Mesenchymal stem cell (in vitro differentiated cells and primary cell): ENCODE data around the gene ACADVL.

Experiments
- DNase-seq: peaks from one replicate; pipeline ENCODE4 v3.0.0-alpha.2; 2013
- H2AFZ ChIP-seq: one replicate; pipeline ENCODE4 v1.6.1; 2013; ENCODE audit warnings: low read depth, mild to moderate bottlenecking, control low read depth, inconsistent platforms, low read length, moderate library complexity
- H2AK5ac ChIP-seq: 2 replicates; pipeline ENCODE4 v1.6.1; 2013; ENCODE audit warnings: low read length, moderate library complexity, mild to moderate bottlenecking, inconsistent platforms; ENCODE audit not compliant: severe bottlenecking
- H2BK120ac ChIP-seq: one replicate; pipeline ENCODE4 v1.6.1; 2013; ENCODE audit warnings: low read depth, mild to moderate bottlenecking, inconsistent platforms, low read length, moderate library complexity
- H2BK12ac ChIP-seq, 2 experiments: one replicate each; pipeline ENCODE4 v1.6.1; 2013; ENCODE audit warnings: inconsistent platforms in 2 of 2, low read length in 2 of 2, mild to moderate bottlenecking in 2 of 2, moderate library complexity in 2 of 2, control low read depth in 1 of 2
- H2BK15ac ChIP-seq: one replicate; pipeline ENCODE4 v1.6.1; 2013; ENCODE audit warnings: mild to moderate bottlenecking, low read depth, inconsistent platforms; ENCODE audit not compliant: poor library complexity, severe bottlenecking
- H2BK5ac ChIP-seq: 2 replicates; pipeline ENCODE4 v1.6.1; 2013; ENCODE audit warnings: low read depth, mild to moderate bottlenecking, low read length, control low read depth, inconsistent platforms; ENCODE audit not compliant: poor library complexity, severe bottlenecking
- H3K14ac ChIP-seq, 2 experiments: one replicate each; pipeline ENCODE4 v1.6.1; 2013; ENCODE audit warnings: inconsistent platforms in 2 of 2, low read length in 2 of 2, control low read depth in 1 of 2, mild to moderate bottlenecking in 1 of 2, moderate library complexity in 1 of 2
- H3K18ac ChIP-seq, 2 experiments: one replicate each; pipeline ENCODE4 v1.6.1; 2013; ENCODE audit warnings: inconsistent platforms in 2 of 2, low read length in 2 of 2, control low read depth in 1 of 2, low read depth in 1 of 2, mild to moderate bottlenecking in 1 of 2
- H3K23ac ChIP-seq, 2 experiments: one replicate each; pipeline ENCODE4 v1.6.1; 2013; ENCODE audit warnings: inconsistent platforms in 2 of 2, low read length in 2 of 2, mild to moderate bottlenecking in 2 of 2, moderate library complexity in 2 of 2, control low read depth in 1 of 2
- H3K27ac ChIP-seq: 2 replicates; pipeline ENCODE4 v1.5.1; 2013; ENCODE audit warnings: mild to moderate bottlenecking, moderate library complexity, low read length, control low read depth, inconsistent platforms; ENCODE audit not compliant: poor library complexity, severe bottlenecking
- H3K27me3 ChIP-seq, 2 experiments: 2 replicates each; pipeline versions ENCODE4 v1.6.1 to v1.7.0; 2013; ENCODE audit warnings: low read length in 2 of 2, mild to moderate bottlenecking in 2 of 2, moderate library complexity in 2 of 2, control low read depth in 1 of 2, inconsistent platforms in 1 of 2; ENCODE audit not compliant: control insufficient read depth in 1 of 2, insufficient read depth in 1 of 2
- H3K36me3 ChIP-seq, 2 experiments: 2 replicates each; pipeline versions ENCODE4 v1.6.1 to v1.7.0; 2013; ENCODE audit warnings: low read length in 2 of 2, control low read depth in 1 of 2, inconsistent platforms in 1 of 2, low read depth in 1 of 2, mild to moderate bottlenecking in 1 of 2; ENCODE audit not compliant: insufficient read depth in 2 of 2, control insufficient read depth in 1 of 2
- H3K4ac ChIP-seq, 2 experiments: one replicate each; pipeline ENCODE4 v1.6.1; 2013; ENCODE audit warnings: inconsistent platforms in 2 of 2, low read length in 2 of 2, mild to moderate bottlenecking in 2 of 2, moderate library complexity in 2 of 2, control low read depth in 1 of 2, low read depth in 1 of 2
- H3K4me1 ChIP-seq: 2 replicates; pipeline ENCODE4 v1.6.1; 2013; ENCODE audit warnings: low read depth, low read length, control low read depth; ENCODE audit not compliant: control insufficient read depth, insufficient read depth
- H3K4me2 ChIP-seq: 2 replicates; pipeline ENCODE4 v1.6.1; 2013; ENCODE audit warnings: low read length, mild to moderate bottlenecking, inconsistent platforms; ENCODE audit not compliant: poor library complexity, severe bottlenecking
- H3K4me3 ChIP-seq, 2 experiments: 2 replicates each; pipeline versions ENCODE4 v1.5.1 to v1.7.0; 2013; ENCODE audit warnings: low read length in 2 of 2, mild to moderate bottlenecking in 2 of 2, control low read depth in 1 of 2, low read depth in 1 of 2; ENCODE audit not compliant: insufficient read depth in 1 of 2
- H3K79me1 ChIP-seq: replicated peaks from 2 replicates; pipeline ENCODE4 v1.6.1; 2013; ENCODE audit warnings: mild to moderate bottlenecking, control low read depth, low read length, inconsistent platforms; ENCODE audit not compliant: poor library complexity, severe bottlenecking
- H3K9ac ChIP-seq: 2 replicates; pipeline ENCODE4 v1.7.0; 2013; ENCODE audit warnings: mild to moderate bottlenecking, low read length, moderate library complexity
- H3K9me3 ChIP-seq: 2 replicates; pipeline ENCODE4 v1.7.0; 2013; ENCODE audit warnings: mild to moderate bottlenecking, low read length; ENCODE audit not compliant: control insufficient read depth
- H4K8ac ChIP-seq: one replicate; pipeline ENCODE4 v1.6.1; 2013; ENCODE audit warnings: inconsistent platforms, mild to moderate bottlenecking, low read length, moderate library complexity
- H4K91ac ChIP-seq: one replicate; pipeline ENCODE4 v1.6.1; 2013; ENCODE audit warnings: mild to moderate bottlenecking, low read length, inconsistent platforms
- WGBS: methylation state at CpG from one replicate; pipeline ENCODE4 v1.1.7; 2013; ENCODE audit warnings: mixed read lengths; 5-methylcytosine and 5-hydroxymethylcytosine counted together

ACADVL gene

GRCh38 chr17:7258731-7259554, 39.2 kb downstream of the ACADVL start:
- H2BK15ac ChIP-seq = no peak overlapping the region
- no peak overlapping the region for H3K9ac ChIP-seq
- peak overlapping the region in 1 of 2 experiments; percentile 39 for H2BK12ac ChIP-seq
- WGBS = 96% methylated on average over 7 of the region's 7 CpGs
- no peak overlapping the region for H4K91ac ChIP-seq
- no peak overlapping the region for H3K14ac ChIP-seq
- H3K9me3 ChIP-seq = no peaks in the 10 kb centered on the region
- H3K27me3 ChIP-seq = peaks cover 13 to 21% of the 10 kb centered on the region in 2 experiments
- no peak overlapping the region for H2AK5ac ChIP-seq
- H2BK120ac ChIP-seq = no peak overlapping the region
- H2BK5ac ChIP-seq = no peak overlapping the region
- DNase-seq = no peak
- H3K4me2 ChIP-seq = no peak overlapping the region
- no peak overlapping the region for H3K27ac ChIP-seq
- no peak overlapping the region for H3K4ac ChIP-seq
- H3K4me1 ChIP-seq = peaks cover 24% of the 10 kb centered on the region
- H3K36me3 ChIP-seq = peaks cover 45 to 53% of the 10 kb centered on the region in 2 experiments
- no peak overlapping the region for H3K23ac ChIP-seq
- H3K18ac ChIP-seq = no peak overlapping the region
- no peak overlapping the region for H2AFZ ChIP-seq
- H3K79me1 ChIP-seq = peaks cover 14% of the 10 kb centered on the region
- H3K4me3 ChIP-seq = no peak overlapping the region
- no peak overlapping the region for H4K8ac ChIP-seq

- no peak overlapping the region for H2AK5ac ChIP-seq
- WGBS = 100% methylated on average over 3 of the region's 6 CpGs
These were observed 39.8 kb downstream of the ACADVL start for GRCh38 chr17:7259555-7259889.

GRCh38 chr17:7260151-7260550, 40.4 kb downstream of the ACADVL start:
- Histone ChIP-seq H2AK5ac (no peak overlapping the region), H2BK15ac (no peak overlapping the region), H3K27ac (no peak overlapping the region), H3K14ac (no peak overlapping the region), H2BK12ac (peak overlapping the region in 1 of 2 experiments; percentile 15), H3K4me3 (no peak overlapping the region), H3K4me1 (peaks cover 26% of the 10 kb centered on the region), H2AFZ (no peak overlapping the region), H3K18ac (no peak overlapping the region), H3K79me1 (peaks cover 7% of the 10 kb centered on the region), H4K91ac (no peak overlapping the region), H2BK120ac (no peak overlapping the region), H3K9ac (no peak overlapping the region), H3K9me3 (no peaks in the 10 kb centered on the region), H3K36me3 (peaks cover 39 to 41% of the 10 kb centered on the region in 2 experiments), H2BK5ac (no peak overlapping the region), H3K23ac (no peak overlapping the region), H3K27me3 (peaks cover 13 to 21% of the 10 kb centered on the region in 2 experiments), H4K8ac (no peak overlapping the region), H3K4me2 (no peak overlapping the region), H3K4ac (no peak overlapping the region)
- WGBS = 98% methylated on average over 4 of the region's 4 CpGs
- no peak for DNase-seq

More at GRCh38 chr17:7259555-7259889, 39.8 kb downstream of the ACADVL start:
- H3K23ac ChIP-seq = no peak overlapping the region
- peaks cover 26% of the 10 kb centered on the region for H3K4me1 ChIP-seq
- no peak overlapping the region for H3K14ac ChIP-seq
- H3K27me3 ChIP-seq = peaks cover 13 to 21% of the 10 kb centered on the region in 2 experiments
- H3K18ac ChIP-seq = no peak overlapping the region
- no peak overlapping the region for H4K91ac ChIP-seq
- H3K9me3 ChIP-seq = no peaks in the 10 kb centered on the region
- H3K4me2 ChIP-seq = no peak overlapping the region
- peaks cover 11% of the 10 kb centered on the region for H3K79me1 ChIP-seq
- no peak overlapping the region for H4K8ac ChIP-seq
- no peak overlapping the region for H3K27ac ChIP-seq
- H2BK12ac ChIP-seq = no peak overlapping the region
- no peak overlapping the region for H2AFZ ChIP-seq
- no peak overlapping the region for H2BK120ac ChIP-seq
- no peak overlapping the region for H2BK5ac ChIP-seq
- no peak overlapping the region for H3K4me3 ChIP-seq
- no peak for DNase-seq
- peaks cover 43 to 47% of the 10 kb centered on the region in 2 experiments for H3K36me3 ChIP-seq
- no peak overlapping the region for H2BK15ac ChIP-seq
- H3K4ac ChIP-seq = no peak overlapping the region
- H3K9ac ChIP-seq = no peak overlapping the region

GRCh38 chr17:7260651-7261378, 41.1 kb downstream of the ACADVL start:
- Histone ChIP-seq H2BK5ac (no peak overlapping the region), H3K27me3 (peaks cover 13 to 21% of the 10 kb centered on the region in 2 experiments), H3K4me3 (peak overlapping the region; percentile 56 to 68), H3K14ac (no peak overlapping the region), H3K79me1 (peaks cover 6% of the 10 kb centered on the region), H2AFZ (peak overlapping the region; percentile 78), H3K18ac (peak overlapping the region; percentile 40 to 94), H3K36me3 (peaks cover 32 to 36% of the 10 kb centered on the region in 2 experiments), H3K9me3 (no peaks in the 10 kb centered on the region), H4K91ac (peak overlapping the region; percentile 80), H3K9ac (peak overlapping the region; percentile 72), H3K4me1 (peaks cover 26% of the 10 kb centered on the region), H2BK120ac (peak overlapping the region; percentile 29), H2AK5ac (no peak overlapping the region), H3K27ac (no peak overlapping the region), H4K8ac (peak overlapping the region; percentile 98), H3K23ac (peak overlapping the region in 1 of 2 experiments; percentile 91), H3K4ac (peak overlapping the region; percentile 54 to 73), H2BK12ac (peak overlapping the region in 1 of 2 experiments; percentile 19), H3K4me2 (peak overlapping the region; percentile 86), H2BK15ac (no peak overlapping the region)
- DNase-seq = no peak
- WGBS = 14% methylated on average over 54 of the region's 54 CpGs
